Measurements from ENCODE around the gene COL4A2.

Gene COL4A2

GRCh38 chr13:110407021-110407420 lies 99.9 kb downstream of the COL4A2 start:
- no peak for DNase-seq

- no peak for DNase-seq
These were observed 100.4 kb downstream of the COL4A2 start for GRCh38 chr13:110407531-110407930.

GRCh38 chr13:110408286-110408685 lies 101.2 kb downstream of the COL4A2 start:
- no peak for DNase-seq

GRCh38 chr13:110409581-110409992 lies 102.5 kb downstream of the COL4A2 start:
- DNase-seq = no peak

- DNase-seq = no peak
These were observed 102.9 kb downstream of the COL4A2 start for GRCh38 chr13:110410000-110410399.

GRCh38 chr13:110410936-110411687 lies 104.0 kb downstream of the COL4A2 start:
- no peak for DNase-seq

- no peak for DNase-seq
These were observed 104.6 kb downstream of the COL4A2 start for GRCh38 chr13:110411688-110412059.

GRCh38 chr13:110412132-110412914 lies 105.2 kb downstream of the COL4A2 start:
- DNase-seq = no peak

GRCh38 chr13:110413016-110413675 lies 106.1 kb downstream of the COL4A2 start:
- DNase-seq = no peak

- DNase-seq = no peak
These were observed 106.6 kb downstream of the COL4A2 start for GRCh38 chr13:110413676-110414040.

GRCh38 chr13:110414283-110414682 lies 107.2 kb downstream of the COL4A2 start:
- no peak for DNase-seq

- DNase-seq = no peak
These were observed 107.8 kb downstream of the COL4A2 start for GRCh38 chr13:110414931-110415330.

GRCh38 chr13:110415669-110416068 lies 108.6 kb downstream of the COL4A2 start:
- DNase-seq = no peak

- DNase-seq = no peak
These were observed 109.3 kb downstream of the COL4A2 start for GRCh38 chr13:110416131-110417025.

GRCh38 chr13:110418944-110419343 lies 111.9 kb downstream of the COL4A2 start:
- DNase-seq = no peak

GRCh38 chr13:110419381-110419791 lies 112.3 kb downstream of the COL4A2 start:
- no peak for DNase-seq

- no peak for DNase-seq
These were observed 112.9 kb downstream of the COL4A2 start for GRCh38 chr13:110419946-110420345.

- DNase-seq = no peak
These were observed 113.5 kb downstream of the COL4A2 start for GRCh38 chr13:110420626-110421025.

GRCh38 chr13:110421061-110421460 lies 114.0 kb downstream of the COL4A2 start:
- DNase-seq = no peak

- DNase-seq = no peak
These were observed 114.8 kb downstream of the COL4A2 start for GRCh38 chr13:110421696-110422385.

GRCh38 chr13:110422913-110423688 lies 116.0 kb downstream of the COL4A2 start:
- no peak for DNase-seq
